ENCODE results near the gene ITGA2B. TPM values are rescaled to one million over a fixed set of nuclear protein-coding genes. Genes with fewer than 3 reads are reported as not detected.
"Not testable (repeated sequence)": the region's sequence is repeated elsewhere in the genome, so short reads cannot be mapped to it uniquely, and the experiment has no call there.

ITGA2B gene
- total and polyA plus RNA-seq, 2 of the 8 experiments (the other 6 are each of a cell fraction or from before 2014, with no cell fraction given) = 6.9 to 12.3 TPM

- not testable (repeated sequence) for H2AFZ ChIP-seq (ENCODE audit: low read length); H3K4ac ChIP-seq (replicated peaks; ENCODE audit: insufficient read length, low read depth, low read length); H2BK20ac ChIP-seq (ENCODE audit: low read length); H3K27ac ChIP-seq (ENCODE audit: low read depth, low read length); H3K9ac ChIP-seq (replicated peaks in 1 of 4; ENCODE audit: extremely low read depth in 1 of 4, low read depth in 3 of 4, low read length in 3 of 4); DNase-seq (ENCODE audit: low read depth in 1 of 2, low spot score in 2 of 2); H3K4me2 ChIP-seq (ENCODE audit: insufficient read depth in 1 of 2, low read depth in 2 of 2, low read length in 2 of 2); H3K27me3 ChIP-seq (replicated peaks in 1 of 4; ENCODE audit: control insufficient read depth in 3 of 4, extremely low read depth in 1 of 4, insufficient read depth in 3 of 4, low read length in 3 of 4); H3K18ac ChIP-seq (ENCODE audit: extremely low read depth, low read length); H3K79me2 ChIP-seq (ENCODE audit: control insufficient read depth in 1 of 2, insufficient read depth in 2 of 2, low read length in 2 of 2); H3K23ac ChIP-seq (ENCODE audit: insufficient read length); H4K5ac ChIP-seq (ENCODE audit: insufficient read length, low read depth, low read length); H3K79me1 ChIP-seq (ENCODE audit: low read depth, low read length); H4K20me1 ChIP-seq (replicated peaks in 1 of 2; ENCODE audit: control insufficient read depth in 1 of 2, insufficient read depth in 2 of 2, low read length in 2 of 2); H4K91ac ChIP-seq (replicated peaks; ENCODE audit: insufficient read length, low read length); H4K8ac ChIP-seq (ENCODE audit: extremely low read depth, insufficient read depth, low read length); H3K56ac ChIP-seq (replicated peaks; ENCODE audit: insufficient read length, low read depth, low read length); H2BK5ac ChIP-seq (ENCODE audit: low read depth, low read length); H2BK120ac ChIP-seq (replicated peaks; ENCODE audit: low read depth, low read length); FAIRE-seq; H2BK15ac ChIP-seq (ENCODE audit: low read length); H3K36me3 ChIP-seq (ENCODE audit: control insufficient read depth in 2 of 4, insufficient read depth in 4 of 4, low read length in 3 of 4); H3K23me2 ChIP-seq (ENCODE audit: low read depth, low read length); H3K9me3 ChIP-seq (ENCODE audit: insufficient read depth in 2 of 2, low read depth in 1 of 2, low read length in 1 of 2); H3K4me3 ChIP-seq (ENCODE audit: extremely low read depth in 1 of 4, insufficient read depth in 2 of 4, low read depth in 3 of 4, low read length in 4 of 4); H3K14ac ChIP-seq (ENCODE audit: insufficient read length); H3K4me1 ChIP-seq (replicated peaks in 1 of 4; ENCODE audit: control insufficient read depth in 3 of 4, insufficient read depth in 4 of 4, low read length in 3 of 4)
- Histone ChIP-seq H2BK12ac (ENCODE audit: low read depth, low read length) (0 out of 2 replicates have a peak overlapping the region, but pooled peaks have one; percentile 17), H2AK5ac (ENCODE audit: low read depth, low read length) (peak overlapping the region; percentile 13; the same call in 1 of the 2 replicates)
- 95 to 100% methylated on average over 2 to 39 of the region's 42 CpGs for WGBS, 2 experiments (ENCODE audit: extremely low coverage in 1 of 2, insufficient coverage in 1 of 2, insufficient read length in 1 of 2, insufficient replicate concordance in 2 of 2, low coverage in 1 of 2, low lambda C conversion rate in 2 of 2, missing lambda C conversion rate in 1 of 2)
- ChIA-PET POLR2A (ENCODE audit: partially characterized antibody) (interaction anchor here (0.6 to 4.4 kb wide), 6 partner anchors 10 to 184 kb away, joined by 3 to 18 read pairs (median 4); no protein-coding TSS in a partner anchor), CTCF (ENCODE audit: partially characterized antibody) (interaction anchor here (0.7 to 13.8 kb wide), 7 partner anchors 10 to 411 kb away, joined by 3 to 177 read pairs (median 3); partner anchors contain the start of gene FAM171A2)
Measured at GRCh38 chr17:44368391-44369243, 20.8 kb downstream of the ITGA2B start.
